Endothelial cell of umbilical vein (primary cell): ENCODE results near the gene SUZ12. TPM values are rescaled to one million over a fixed set of nuclear protein-coding genes. Genes with fewer than 3 reads are reported as not detected.
"Not testable (repeated sequence)": the region's sequence is repeated elsewhere in the genome, so short reads cannot be mapped to it uniquely, and the experiment has no call there.

Experiments
- Bru-seq: library from RNA; stranded (reverse); fragments of 400-500 nt; gene quantifications from one replicate; lab custom pipeline; 2021; lab: Mats Ljungman, UMichigan
- BruChase-seq, 2 experiments: library from RNA; stranded (reverse); fragments of 400-500 nt; gene quantifications; one replicate each; lab custom pipeline; 2021; lab: Mats Ljungman, UMichigan
- BruUV-seq: library from RNA; stranded (reverse); fragments of 400-500 nt; replicated peaks from 2 replicates; lab custom pipeline; 2021; lab: Mats Ljungman, UMichigan
- CTCF ChIA-PET: fragments of 300-600, 350-600 bp; sonication (Branson Sonifier 250); formaldehyde crosslinking; loops from one replicate; lab custom pipeline; 2021; ENCODE audit warnings: antibody characterized with exemption, inconsistent platforms; lab: Charles Lee
- POLR2A ChIA-PET: fragments of 300-600, 350-600 bp; sonication (Branson Sonifier 250); formaldehyde crosslinking; loops from one replicate; lab custom pipeline; 2021; ENCODE audit warnings: antibody characterized with exemption, inconsistent platforms; lab: Charles Lee
- DNase-seq: peaks from one replicate; pipeline ENCODE4 v3.0.0-alpha.2; 2011; ENCODE audit warnings: low read depth, low spot score
- FAIRE-seq: peaks from 2 replicates; lab custom pipeline; 2011; peaks lifted over from hg19 to GRCh38; lab: Jason Lieb, UNC
- H2AFZ ChIP-seq: 2 replicates; pipeline ENCODE4 v1.6.0; 2012; ENCODE audit warnings: low read depth, low read length, control low read depth, inconsistent platforms
- H3K27ac ChIP-seq: 2 replicates; pipeline ENCODE4 v1.5.1; 2011; ENCODE audit warnings: low read depth, mild to moderate bottlenecking, control low read depth, low read length, moderate library complexity; ENCODE audit not compliant: insufficient read depth
- H3K27me3 ChIP-seq, 2 experiments: 2 replicates each; pipeline versions ENCODE4 v1.6.0 to v1.6.1; 2011; ENCODE audit warnings: low read length in 2 of 2, mixed read lengths in 1 of 2; ENCODE audit not compliant: control insufficient read depth in 2 of 2, insufficient read depth in 2 of 2
- H3K36me3 ChIP-seq, 2 experiments: 2 replicates in 1 of 2; 3 replicates in 1 of 2; pipeline ENCODE4 v1.5.1; 2011; ENCODE audit warnings: low read length in 2 of 2, mild to moderate bottlenecking in 1 of 2, moderate library complexity in 1 of 2; ENCODE audit not compliant: control insufficient read depth in 2 of 2, insufficient read depth in 2 of 2; ENCODE audit errors: extremely low read depth in 1 of 2
- H3K4me1 ChIP-seq: 3 replicates; pipeline ENCODE4 v1.5.1; 2011; ENCODE audit warnings: mild to moderate bottlenecking, low read length; ENCODE audit not compliant: control insufficient read depth, insufficient read depth; ENCODE audit errors: extremely low read depth
- H3K4me2 ChIP-seq: 2 replicates; pipeline ENCODE4 v1.6.1; 2011; ENCODE audit warnings: low read length, control low read depth, mixed read lengths; ENCODE audit not compliant: insufficient read depth
- H3K4me3 ChIP-seq, 3 experiments: fragments of 200-600 bp in 1 of 3; sonication (generic), shearing (Covaris generic) in 1 of 3; replicated peaks in 1 of 3; 2 replicates each; pipeline ENCODE4 v1.5.1; 2011 to 2016; ENCODE audit warnings: control low read depth in 3 of 3, low read length in 3 of 3, mild to moderate bottlenecking in 2 of 3, inconsistent platforms in 1 of 3, low read depth in 1 of 3, moderate library complexity in 1 of 3; ENCODE audit not compliant: insufficient read depth in 1 of 3
- H3K79me2 ChIP-seq: 2 replicates; pipeline ENCODE4 v1.6.0; 2012; ENCODE audit warnings: low read length, inconsistent platforms; ENCODE audit not compliant: control insufficient read depth, insufficient read depth
- H3K9ac ChIP-seq: replicated peaks from 2 replicates; pipeline ENCODE3; 2011; ENCODE audit warnings: low read length, control low read depth; ENCODE audit not compliant: insufficient read depth; ENCODE audit errors: extremely low read depth
- H3K9me1 ChIP-seq: replicated peaks from 3 replicates; pipeline ENCODE4 v1.6.0; 2011; ENCODE audit warnings: mild to moderate bottlenecking, low read length; ENCODE audit not compliant: control insufficient read depth, insufficient read depth; ENCODE audit errors: extremely low read depth
- H3K9me3 ChIP-seq: replicated peaks from 2 replicates; pipeline ENCODE4 v1.5.1; 2012; ENCODE audit warnings: low read length, inconsistent platforms; ENCODE audit not compliant: control insufficient read depth, insufficient read depth
- H4K20me1 ChIP-seq: replicated peaks from 2 replicates; pipeline ENCODE3; 2011; ENCODE audit warnings: mild to moderate bottlenecking, low read length; ENCODE audit not compliant: control insufficient read depth, insufficient read depth; ENCODE audit errors: extremely low read depth
- FOS ChIP-seq: IDR thresholded peaks from 2 replicates; pipeline ENCODE4 v1.6.1; 2011; ENCODE audit warnings: mild to moderate bottlenecking, low read length, moderate library complexity, borderline replicate concordance; ENCODE audit not compliant: insufficient read depth
- MYC ChIP-seq: IDR thresholded peaks from one replicate; pipeline ENCODE4 v1.6.1; 2011; ENCODE audit warnings: mild to moderate bottlenecking, low read depth, low read length
- POLR2A ChIP-seq: IDR thresholded peaks from 2 replicates; pipeline ENCODE4 v1.6.1; 2012; ENCODE audit warnings: low read depth, mild to moderate bottlenecking, control low read depth, low read length
- POLR2AphosphoS5 ChIP-seq: IDR thresholded peaks from 2 replicates; pipeline ENCODE4 v1.6.1; 2012; ENCODE audit warnings: low read depth, mild to moderate bottlenecking, control low read depth, low read length, moderate library complexity; ENCODE audit not compliant: insufficient read depth
- dilution Hi-C: fragments of 300-500 bp; cut with MboI; formaldehyde crosslinking; loops from one replicate; pipeline ENCODE4 v1.15.0; 2019; ENCODE audit warnings: low sequenced_read_pairs; ENCODE audit not compliant: extremely low pct_ligation_motif_present
- intact Hi-C: fragments of 100-400 bp; cut with micrococcal nuclease; formaldehyde crosslinking; loops from one replicate; pipeline ENCODE4 v1.10.0; 2022
- long read RNA-seq: library from polyadenylated mRNA; stranded (forward); transcript quantifications from one replicate; pipeline ENCODE4 v2.0.0, GENCODE V29; 2021
- polyA minus RNA-seq, 3 experiments: library from RNA; depleted of rRNA, polyadenylated mRNA; stranded (reverse); fragments of >200 nt; gene quantifications; 1 replicate in 1 of 3; 2 replicates in 2 of 3; pipeline ENCODE4 v1.2.3, GENCODE V29; 2011
- polyA plus RNA-seq, 4 experiments: library from polyadenylated mRNA; depleted of rRNA in 3 of 4; stranded (reverse) in 3 of 4; unstranded in 1 of 4; fragments of >200 nt; gene quantifications; 2 replicates each; pipeline versions ENCODE4 v1.2.1 to v1.2.3, GENCODE V29; 2011 to 2012; ENCODE audit warnings: missing spikeins in 1 of 4
- total RNA-seq: library from RNA; stranded (reverse); gene quantifications from 2 replicates; pipeline ENCODE4 v1.2.3, GENCODE V29; 2021
- TF ChIP-seq, protein P1 (sequence below), 2 donors: IDR thresholded peaks; 1 replicate in 1 of 2; 2 replicates in 1 of 2; pipeline ENCODE4 v1.5.1; 2011; ENCODE audit warnings: low read length in 2 of 2, mild to moderate bottlenecking in 2 of 2, moderate library complexity in 2 of 2, control low read depth in 1 of 2, inconsistent platforms in 1 of 2, low read depth in 1 of 2; ENCODE audit not compliant: insufficient read depth in 1 of 2; ENCODE audit errors: extremely low read depth in 1 of 2

The SUZ12 gene
- total RNA-seq (30.8 and 30.9 TPM in 2 replicates), polyA plus RNA-seq (5.7 and 7.8 TPM in 2 replicates), polyA minus RNA-seq (8.2 and 9.0 TPM in 2 replicates), Bru-seq, nascent RNA (percentile 90 among the genes with signal in this experiment), BruChase-seq, experiment 1, labeled RNA remaining after a 6-hour chase (percentile 84 among the genes with signal in this experiment), BruChase-seq, experiment 2, labeled RNA remaining after a 2-hour chase (percentile 88 among the genes with signal in this experiment)
- polyA plus RNA-seq (2011; cell fraction: cytosol; rRNA removed): 10.9 and 11.4 TPM in 2 replicates
- polyA plus RNA-seq (2011; cell fraction: nucleus; rRNA removed): 19.3 and 27.1 TPM in 2 replicates
- 17.1 and 24.9 TPM in 2 replicates for polyA plus RNA-seq (2012)
- polyA minus RNA-seq (2011; cell fraction: cytosol; rRNA and poly(A)+ RNA removed): 29.9 TPM
- 10.8 and 15.6 TPM in 2 replicates for polyA minus RNA-seq (2011; cell fraction: nucleus; rRNA and poly(A)+ RNA removed)
- long read RNA-seq, full-length matches to known transcripts: 45 of 60 reads
- long read RNA-seq, partial matches to known transcripts: 7 of 60 reads
- long read RNA-seq, other reads (novel, unspliced or antisense): 8 of 60 reads

DNA sequence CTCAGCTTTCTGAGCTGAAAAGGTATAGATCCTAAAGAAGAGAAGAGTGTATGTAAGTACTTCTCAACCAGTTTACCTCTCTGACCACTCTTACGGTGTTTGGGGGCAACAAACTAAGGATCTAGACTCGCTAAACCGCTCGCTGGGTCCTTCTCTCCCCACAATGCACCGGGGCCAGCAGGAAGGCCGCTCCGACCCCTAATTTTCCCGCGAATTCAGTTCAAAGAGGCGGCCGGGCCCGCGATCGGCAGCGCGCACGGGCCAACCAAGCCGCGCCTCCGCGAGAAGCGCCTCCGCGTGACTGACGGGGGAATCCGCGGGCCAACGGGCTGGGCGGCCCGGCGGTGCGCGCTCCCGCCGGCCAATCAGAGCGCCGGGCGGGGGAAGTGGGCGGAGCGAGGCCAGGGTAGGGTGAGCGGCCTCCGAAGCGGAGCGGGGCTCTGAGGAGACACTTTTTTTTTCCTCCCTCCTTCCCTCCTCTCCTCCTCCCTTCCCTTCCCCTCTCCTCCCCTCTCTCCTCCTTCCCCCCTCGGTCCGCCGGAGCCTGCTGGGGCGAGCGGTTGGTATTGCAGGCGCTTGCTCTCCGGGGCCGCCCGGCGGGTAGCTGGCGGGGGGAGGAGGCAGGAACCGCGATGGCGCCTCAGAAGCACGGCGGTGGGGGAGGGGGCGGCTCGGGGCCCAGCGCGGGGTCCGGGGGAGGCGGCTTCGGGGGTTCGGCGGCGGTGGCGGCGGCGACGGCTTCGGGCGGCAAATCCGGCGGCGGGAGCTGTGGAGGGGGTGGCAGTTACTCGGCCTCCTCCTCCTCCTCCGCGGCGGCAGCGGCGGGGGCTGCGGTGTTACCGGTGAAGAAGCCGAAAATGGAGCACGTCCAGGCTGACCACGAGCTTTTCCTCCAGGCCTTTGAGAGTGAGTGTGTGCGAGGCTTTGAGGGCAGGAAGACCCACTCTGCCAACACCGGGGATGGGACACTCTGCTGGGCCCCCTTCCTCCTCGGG lies at the start of gene SUZ12:
Gene SUZ12 (plus strand): TSS at position 393 of the 995 bp plus-strand sequence. CDS start 240 bp downstream, at position 633.
- peak; percentile 90 for DNase-seq
- H3K4me1 ChIP-seq, H4K20me1 ChIP-seq, POLR2A ChIA-PET, BruUV-seq, H3K9me3 ChIP-seq, intact Hi-C loops, H3K9me1 ChIP-seq, H3K36me3 ChIP-seq, dilution Hi-C loops, H3K27me3 ChIP-seq: not testable (repeated sequence)
- Histone ChIP-seq H2AFZ (peak within 1 kb of the TSS; percentile 97), H3K9ac (peak within 1 kb of the TSS; percentile 69), H3K79me2 (peaks cover 39% of the 10 kb centered on the region), H3K4me3 (peak within 1 kb of the TSS; percentile 69 to 96 (median 78)), H3K27ac (peak within 1 kb of the TSS; percentile 75), H3K4me2 (peak within 1 kb of the TSS; percentile 97)
- peak; percentile 99 for FAIRE-seq
- peak; percentile 76 for TF ChIP-seq POLR2A
- TF ChIP-seq POLR2AphosphoS5: peak; percentile 57
- CTCF ChIA-PET: interaction anchor here (1.1 to 1.3 kb wide), 2 partner anchors 9 to 24 kb away, joined by 3 to 4 read pairs; no protein-coding TSS in a partner anchor

DNA sequence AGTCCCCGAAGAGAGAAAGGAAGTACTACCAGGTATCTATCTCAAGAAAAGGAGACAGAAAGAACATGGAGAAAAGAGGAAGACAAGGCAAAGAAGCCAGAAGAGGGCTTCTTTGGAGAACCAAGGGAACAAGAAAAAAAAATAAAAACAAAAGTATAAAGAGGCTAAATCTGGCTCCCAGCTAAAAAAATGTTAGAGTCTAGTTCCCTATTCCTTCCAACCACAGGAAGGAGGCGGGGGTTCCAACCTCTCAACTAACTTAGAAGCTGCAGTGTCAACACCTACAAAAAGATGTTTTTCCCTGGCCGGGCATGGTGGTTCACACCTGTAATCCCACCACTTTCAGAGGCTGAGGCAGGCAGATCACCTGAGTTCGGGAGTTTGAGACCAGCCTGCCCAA lies 48.7 kb upstream of the SUZ12 start:
- dilution Hi-C loops: no loop called here
- no peaks in the 10 kb centered on the region for H3K9me1 ChIP-seq
- intact Hi-C loops: no loop called here
- no peak for TF ChIP-seq POLR2AphosphoS5
- TF ChIP-seq MYC: no peak
- TF ChIP-seq FOS: no peak
- TF ChIP-seq POLR2A: no peak
- TF ChIP-seq, protein P1, sequence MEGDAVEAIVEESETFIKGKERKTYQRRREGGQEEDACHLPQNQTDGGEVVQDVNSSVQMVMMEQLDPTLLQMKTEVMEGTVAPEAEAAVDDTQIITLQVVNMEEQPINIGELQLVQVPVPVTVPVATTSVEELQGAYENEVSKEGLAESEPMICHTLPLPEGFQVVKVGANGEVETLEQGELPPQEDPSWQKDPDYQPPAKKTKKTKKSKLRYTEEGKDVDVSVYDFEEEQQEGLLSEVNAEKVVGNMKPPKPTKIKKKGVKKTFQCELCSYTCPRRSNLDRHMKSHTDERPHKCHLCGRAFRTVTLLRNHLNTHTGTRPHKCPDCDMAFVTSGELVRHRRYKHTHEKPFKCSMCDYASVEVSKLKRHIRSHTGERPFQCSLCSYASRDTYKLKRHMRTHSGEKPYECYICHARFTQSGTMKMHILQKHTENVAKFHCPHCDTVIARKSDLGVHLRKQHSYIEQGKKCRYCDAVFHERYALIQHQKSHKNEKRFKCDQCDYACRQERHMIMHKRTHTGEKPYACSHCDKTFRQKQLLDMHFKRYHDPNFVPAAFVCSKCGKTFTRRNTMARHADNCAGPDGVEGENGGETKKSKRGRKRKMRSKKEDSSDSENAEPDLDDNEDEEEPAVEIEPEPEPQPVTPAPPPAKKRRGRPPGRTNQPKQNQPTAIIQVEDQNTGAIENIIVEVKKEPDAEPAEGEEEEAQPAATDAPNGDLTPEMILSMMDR (IDR thresholded peaks at IDR 0.05; ENCODE audit: extremely low read depth in 1 of 2, insufficient read depth in 1 of 2, low read depth in 1 of 2, low read length in 2 of 2): no peak
- H3K36me3 ChIP-seq: peaks cover 20 to 24% of the 10 kb centered on the region in 2 experiments
- FAIRE-seq: no peak
- BruUV-seq: no TSS peak
- no peak overlapping the region for H2AFZ ChIP-seq
- H3K27ac ChIP-seq: no peak overlapping the region
- no peak overlapping the region for H3K4me2 ChIP-seq
- H3K9me3 ChIP-seq: no peaks in the 10 kb centered on the region
- no peak overlapping the region for H3K9ac ChIP-seq
- no peaks in the 10 kb centered on the region for H3K27me3 ChIP-seq
- ChIA-PET CTCF (no interaction called here), POLR2A (no interaction called here)
- no peak overlapping the region for H3K4me3 ChIP-seq
- H4K20me1 ChIP-seq: no peaks in the 10 kb centered on the region
- H3K79me2 ChIP-seq: no peaks in the 10 kb centered on the region
- no peaks in the 10 kb centered on the region for H3K4me1 ChIP-seq
- DNase-seq: no peak
